GM18520 (cell line): Measurements from ENCODE around the gene ESAM.
"Not testable (repeated sequence)": the region's sequence is repeated elsewhere in the genome, so short reads cannot be mapped to it uniquely, and the experiment has no call there.

Experiments used
- ATAC-seq: cut with Tn5 transposase; IDR thresholded peaks from one replicate; pipeline ENCODE4 v1.9.1; 2021; ENCODE audit not compliant: unreplicated experiment

The ESAM gene

GRCh38 chr11:124776865-124777645 lies 15.0 kb upstream of the ESAM start:
- ATAC-seq: no peak

GRCh38 chr11:124770959-124771358 lies 8.9 kb upstream of the ESAM start:
- not testable (repeated sequence) for ATAC-seq

GRCh38 chr11:124769806-124770774 lies 8.0 kb upstream of the ESAM start:
- ATAC-seq: no peak

- no peak for ATAC-seq
Measured at GRCh38 chr11:124768914-124769313, 6.8 kb upstream of the ESAM start.

GRCh38 chr11:124766156-124766555 lies 4.1 kb upstream of the ESAM start:
- no peak for ATAC-seq

GRCh38 chr11:124763156-124763947 lies 1.3 kb upstream of the ESAM start:
- ATAC-seq: no peak

GRCh38 chr11:124762624-124763155 lies 600 bp upstream of the ESAM start:
- ATAC-seq: no peak

GRCh38 chr11:124761301-124762104 lies 587 bp downstream of the ESAM start:
- ATAC-seq: peak; percentile 1

GRCh38 chr11:124760806-124761205 lies 1.3 kb downstream of the ESAM start:
- ATAC-seq: no peak

GRCh38 chr11:124760205-124760652 lies 1.9 kb downstream of the ESAM start:
- no peak for ATAC-seq

- ATAC-seq: no peak
Measured at GRCh38 chr11:124759266-124760204, 2.6 kb downstream of the ESAM start.

- ATAC-seq: peak; percentile 31
Measured at GRCh38 chr11:124758355-124759265, 3.5 kb downstream of the ESAM start.

GRCh38 chr11:124757320-124757719 lies 4.8 kb downstream of the ESAM start:
- ATAC-seq: no peak

- ATAC-seq: no peak
Measured at GRCh38 chr11:124756753-124757227, 5.3 kb downstream of the ESAM start.

- ATAC-seq: no peak
Measured at GRCh38 chr11:124756033-124756752, 5.9 kb downstream of the ESAM start.

- ATAC-seq: no peak
Measured at GRCh38 chr11:124754710-124755109, 7.4 kb downstream of the ESAM start.

- ATAC-seq: no peak
Measured at GRCh38 chr11:124754309-124754708, 7.8 kb downstream of the ESAM start.
